Activated CD8-positive, alpha-beta memory T cell treated with anti-CD3 and anti-CD28 coated beads, Interleukin-2, amount 50 U/mL, for 24 hours (primary cell): ENCODE measurements around the gene GNB5.

Source experiments
- DNase-seq: peaks from one replicate; pipeline ENCODE4 v3.0.0-alpha.2; 2020; ENCODE audit errors: extremely low read depth

Gene GNB5

GRCh38 chr15:52207191-52207590, 16.0 kb upstream of the GNB5 start:
- no peak for DNase-seq

- no peak for DNase-seq
Measured at GRCh38 chr15:52206446-52206845, 15.3 kb upstream of the GNB5 start.

- DNase-seq, result no peak
Measured at GRCh38 chr15:52204657-52205056, 13.5 kb upstream of the GNB5 start.

GRCh38 chr15:52200831-52201365, 9.7 kb upstream of the GNB5 start:
- DNase-seq, result no peak

GRCh38 chr15:52199271-52199670, 8.1 kb upstream of the GNB5 start:
- DNase-seq, result no peak

GRCh38 chr15:52196891-52197290, 5.7 kb upstream of the GNB5 start:
- DNase-seq, result no peak

- no peak for DNase-seq
Measured at GRCh38 chr15:52193791-52194190, 2.6 kb upstream of the GNB5 start.

- no peak for DNase-seq
Measured at GRCh38 chr15:52193321-52193720, 2.1 kb upstream of the GNB5 start.

- DNase-seq, result no peak
Measured at GRCh38 chr15:52186651-52187486, 4.3 kb downstream of the GNB5 start.

GRCh38 chr15:52185151-52185561, 6.0 kb downstream of the GNB5 start:
- DNase-seq, result no peak

GRCh38 chr15:52184721-52185120, 6.5 kb downstream of the GNB5 start:
- DNase-seq, result no peak

GRCh38 chr15:52183562-52184173, 7.5 kb downstream of the GNB5 start:
- DNase-seq, result no peak

GRCh38 chr15:52181938-52182780, 9.0 kb downstream of the GNB5 start:
- DNase-seq, result no peak

GRCh38 chr15:52180851-52181450, 10.2 kb downstream of the GNB5 start:
- no peak for DNase-seq

- DNase-seq, result no peak
Measured at GRCh38 chr15:52180196-52180835, 10.9 kb downstream of the GNB5 start.

GRCh38 chr15:52179278-52180195, 11.7 kb downstream of the GNB5 start:
- peak; percentile 68 for DNase-seq

GRCh38 chr15:52178765-52179164, 12.4 kb downstream of the GNB5 start:
- DNase-seq, result no peak

- no peak for DNase-seq
Measured at GRCh38 chr15:52172869-52173268, 18.3 kb downstream of the GNB5 start.

GRCh38 chr15:52171807-52172206, 19.4 kb downstream of the GNB5 start:
- no peak for DNase-seq

GRCh38 chr15:52171386-52171785, 19.8 kb downstream of the GNB5 start:
- no peak for DNase-seq
